OCI-LY1 (cell line): ENCODE data around the gene CLCN7.

Experiments used
- H2AFZ ChIP-seq: fragments of 200-600 bp; sonication (generic), shearing (Covaris generic); 2 replicates; pipeline ENCODE4 v1.6.0; 2014; ENCODE audit warnings: antibody characterized with exemption, mild to moderate bottlenecking, low read length
- H3F3A ChIP-seq: fragments of 200-600 bp; sonication (generic), shearing (Covaris generic); 2 replicates; pipeline ENCODE4 v1.6.0; 2014; ENCODE audit warnings: mild to moderate bottlenecking, antibody characterized with exemption, low read length, moderate library complexity; ENCODE audit not compliant: insufficient read depth
- H3K27ac ChIP-seq: fragments of 200-600 bp; sonication (generic); 2 replicates; pipeline ENCODE4 v1.5.1; 2014; ENCODE audit warnings: low read length, mixed run types, mild to moderate bottlenecking, low read depth; ENCODE audit not compliant: poor library complexity, severe bottlenecking
- H3K27me3 ChIP-seq: fragments of 200-600 bp; sonication (generic); 2 replicates; pipeline ENCODE4 v1.6.0; 2014; ENCODE audit warnings: antibody characterized with exemption, mild to moderate bottlenecking, low read length, moderate library complexity; ENCODE audit not compliant: insufficient read depth
- H3K36me3 ChIP-seq: fragments of 200-600 bp; sonication (generic); 2 replicates; pipeline ENCODE4 v1.6.1; 2014; ENCODE audit warnings: mild to moderate bottlenecking, antibody characterized with exemption, low read length, moderate library complexity, mixed read lengths; ENCODE audit not compliant: insufficient read depth
- H3K4me1 ChIP-seq: fragments of 200-600 bp; sonication (generic); 2 replicates; pipeline ENCODE4 v1.5.1; 2014; ENCODE audit warnings: mild to moderate bottlenecking, low read length, moderate library complexity; ENCODE audit not compliant: insufficient read depth, severe bottlenecking
- H3K4me2 ChIP-seq: fragments of 200-600 bp; sonication (generic), shearing (Covaris generic); 2 replicates; pipeline ENCODE4 v1.6.1; 2014; ENCODE audit warnings: low read length
- H3K4me3 ChIP-seq: fragments of 200-600 bp; sonication (generic); 2 replicates; pipeline ENCODE4 v1.5.1; 2014; ENCODE audit warnings: low read length, low read depth, mild to moderate bottlenecking, mixed read lengths; ENCODE audit not compliant: poor library complexity, severe bottlenecking
- H3K79me2 ChIP-seq: fragments of 200-600 bp; shearing (Covaris generic); 2 replicates; pipeline ENCODE4 v1.6.1; 2016; ENCODE audit warnings: mixed run types, low read length, mixed read lengths; ENCODE audit not compliant: insufficient read depth
- H3K9ac ChIP-seq: fragments of 200-600 bp; sonication (generic), shearing (Covaris generic); 2 replicates; pipeline ENCODE4 v1.6.1; 2014; ENCODE audit warnings: mild to moderate bottlenecking, low read length, mixed read lengths
- H3K9me2 ChIP-seq: fragments of 200-600 bp; sonication (generic), shearing (Covaris generic); 2 replicates; pipeline ENCODE4 v1.6.1; 2014; ENCODE audit warnings: low read depth, mild to moderate bottlenecking, low read length, mixed read lengths
- H3K9me3 ChIP-seq: fragments of 200-600 bp; shearing (Covaris generic); 2 replicates; pipeline ENCODE4 v1.6.1; 2014; ENCODE audit warnings: low read length, mixed read lengths
- H4K20me1 ChIP-seq: fragments of 200-600 bp; sonication (generic), shearing (Covaris generic); 2 replicates; pipeline ENCODE4 v1.6.0; 2016; ENCODE audit warnings: mild to moderate bottlenecking, low read length; ENCODE audit not compliant: insufficient read depth
- EZH2 ChIP-seq: fragments of 200-600 bp; sonication (generic), shearing (Covaris generic); IDR thresholded peaks from 2 replicates; pipeline ENCODE4 v1.8.0; 2017; ENCODE audit warnings: borderline replicate concordance, mixed run types, mild to moderate bottlenecking, antibody characterized with exemption, low read length, moderate library complexity, mixed read lengths
- TF ChIP-seq, protein P1 (sequence below): fragments of 200-600 bp; sonication (generic), shearing (Covaris generic); IDR thresholded peaks from 2 replicates; pipeline ENCODE4 v1.5.1; 2017; ENCODE audit warnings: mild to moderate bottlenecking, antibody characterized with exemption, low read length, moderate library complexity, mixed read lengths

CLCN7 gene

DNA sequence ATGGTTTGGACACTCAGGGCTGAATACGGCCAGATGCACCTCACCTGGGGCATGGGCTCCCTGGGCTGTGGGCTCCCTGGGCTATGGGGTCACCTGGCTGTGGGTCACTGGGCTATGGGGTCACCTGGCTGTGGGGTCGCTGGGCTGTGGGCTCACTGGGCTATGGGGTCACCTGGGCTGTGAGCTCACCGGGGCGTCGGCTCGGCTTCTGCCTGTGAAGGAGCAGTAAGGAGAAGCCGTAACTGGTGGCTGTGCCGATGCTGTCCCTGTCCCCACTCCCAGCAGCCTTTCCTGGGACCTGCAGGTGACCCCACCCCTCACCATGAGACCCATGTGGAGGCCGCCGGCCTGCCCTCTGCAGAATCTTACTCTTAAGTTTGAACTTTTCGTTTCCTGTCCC is 45.8 kb downstream of the CLCN7 start:
- Histone ChIP-seq H3K36me3 (no peaks in the 10 kb centered on the region), H3K9me3 (no peaks in the 10 kb centered on the region), H3K9ac (no peak overlapping the region), H3K79me2 (no peaks in the 10 kb centered on the region), H4K20me1 (no peaks in the 10 kb centered on the region), H3K27ac (no peak overlapping the region), H3F3A (no peaks in the 10 kb centered on the region), H3K27me3 (peaks cover 17% of the 10 kb centered on the region), H3K4me1 (no peaks in the 10 kb centered on the region), H3K9me2 (no peaks in the 10 kb centered on the region), H3K4me3 (no peak overlapping the region), H2AFZ (no peak overlapping the region), H3K4me2 (no peak overlapping the region)
- no peak for TF ChIP-seq EZH2
- TF ChIP-seq, protein P1, sequence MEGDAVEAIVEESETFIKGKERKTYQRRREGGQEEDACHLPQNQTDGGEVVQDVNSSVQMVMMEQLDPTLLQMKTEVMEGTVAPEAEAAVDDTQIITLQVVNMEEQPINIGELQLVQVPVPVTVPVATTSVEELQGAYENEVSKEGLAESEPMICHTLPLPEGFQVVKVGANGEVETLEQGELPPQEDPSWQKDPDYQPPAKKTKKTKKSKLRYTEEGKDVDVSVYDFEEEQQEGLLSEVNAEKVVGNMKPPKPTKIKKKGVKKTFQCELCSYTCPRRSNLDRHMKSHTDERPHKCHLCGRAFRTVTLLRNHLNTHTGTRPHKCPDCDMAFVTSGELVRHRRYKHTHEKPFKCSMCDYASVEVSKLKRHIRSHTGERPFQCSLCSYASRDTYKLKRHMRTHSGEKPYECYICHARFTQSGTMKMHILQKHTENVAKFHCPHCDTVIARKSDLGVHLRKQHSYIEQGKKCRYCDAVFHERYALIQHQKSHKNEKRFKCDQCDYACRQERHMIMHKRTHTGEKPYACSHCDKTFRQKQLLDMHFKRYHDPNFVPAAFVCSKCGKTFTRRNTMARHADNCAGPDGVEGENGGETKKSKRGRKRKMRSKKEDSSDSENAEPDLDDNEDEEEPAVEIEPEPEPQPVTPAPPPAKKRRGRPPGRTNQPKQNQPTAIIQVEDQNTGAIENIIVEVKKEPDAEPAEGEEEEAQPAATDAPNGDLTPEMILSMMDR, result no peak

DNA sequence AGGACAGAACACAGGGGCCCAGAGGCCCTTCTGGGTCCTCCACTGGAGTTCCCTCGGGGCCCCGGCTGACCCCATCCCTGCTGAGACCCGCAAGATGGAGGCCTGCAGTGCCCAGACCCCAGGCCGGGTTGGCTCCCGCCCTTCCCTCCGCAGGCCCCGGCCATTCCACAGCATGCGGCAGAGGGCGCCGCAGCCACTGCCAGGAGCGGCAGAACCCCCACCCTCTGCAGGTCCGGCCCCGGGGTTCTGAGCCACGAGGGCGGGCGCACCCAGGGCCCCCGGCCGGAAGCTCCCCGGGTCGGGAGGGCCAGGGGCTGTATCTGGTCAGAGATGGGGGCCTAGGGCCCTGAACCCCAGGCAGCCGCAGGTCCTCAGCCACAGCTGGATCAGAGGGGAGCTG is 46.3 kb downstream of the CLCN7 start:
- Histone ChIP-seq H3K4me3 (no peak overlapping the region), H3K9me2 (no peaks in the 10 kb centered on the region), H3K36me3 (no peaks in the 10 kb centered on the region), H3K27me3 (peaks cover 17% of the 10 kb centered on the region), H4K20me1 (no peaks in the 10 kb centered on the region), H3K27ac (no peak overlapping the region), H3K9ac (no peak overlapping the region), H3F3A (no peaks in the 10 kb centered on the region), H3K79me2 (no peaks in the 10 kb centered on the region), H2AFZ (no peak overlapping the region), H3K9me3 (no peaks in the 10 kb centered on the region), H3K4me2 (no peak overlapping the region), H3K4me1 (no peaks in the 10 kb centered on the region)
- no peak for TF ChIP-seq EZH2
- TF ChIP-seq, protein P1, result peak; percentile 31

GRCh38 chr16:1427473-1428461 is 47.1 kb downstream of the CLCN7 start:
- Histone ChIP-seq H3K27me3 (peaks cover 17% of the 10 kb centered on the region), H3K9me2 (no peaks in the 10 kb centered on the region), H3K4me3 (no peak overlapping the region), H3K9me3 (no peaks in the 10 kb centered on the region), H3K27ac (no peak overlapping the region), H2AFZ (no peak overlapping the region), H3K79me2 (no peaks in the 10 kb centered on the region), H3K9ac (no peak overlapping the region), H3K36me3 (no peaks in the 10 kb centered on the region; the same call in 1 of the 2 replicates), H3F3A (no peaks in the 10 kb centered on the region), H4K20me1 (no peaks in the 10 kb centered on the region), H3K4me1 (no peaks in the 10 kb centered on the region), H3K4me2 (no peak overlapping the region)
- TF ChIP-seq, protein P1, result no peak
- TF ChIP-seq EZH2, result no peak
